Right lobe of liver (tissue), 6 donors: ENCODE measurements around the gene RGS9BP. TPM values are rescaled to one million over a fixed set of nuclear protein-coding genes. Genes with fewer than 3 reads are reported as not detected.
A peak's percentile ranks its signal among the peaks of the same experiment; 100 is the strongest.
"Not testable (repeated sequence)": the region's sequence is repeated elsewhere in the genome, so short reads cannot be mapped to it uniquely, and the experiment has no call there.

Experiments
- ATAC-seq, 4 donors: fragments of 200-7000 bp; cut with Tn5 transposase; one replicate each; pipeline ENCODE4 v1.9.1; 2020; ENCODE audit warnings: mild to moderate bottlenecking in 4 of 4, moderate library complexity in 4 of 4
- DNase-seq, 3 donors: peaks; one replicate each; pipeline ENCODE4 v3.0.0-alpha.2; 2020
- H3K27ac ChIP-seq, 3 donors: fragments of 200-600 bp; one replicate each; pipeline ENCODE4 v1.8.0; 2022
- H3K27me3 ChIP-seq, 2 donors: fragments of 200-600 bp; one replicate each; pipeline ENCODE4 v1.8.0; 2022
- H3K36me3 ChIP-seq, 4 donors: fragments of 200-600 bp; sonication (generic) in 1 of 4; one replicate each; pipeline versions ENCODE4 v1.5.1 to v1.8.0; 2017 to 2022; ENCODE audit warnings: control low read depth in 1 of 4
- H3K4me1 ChIP-seq, 4 donors: fragments of 200-600 bp; sonication (generic) in 1 of 4; one replicate each; pipeline versions ENCODE4 v1.5.1 to v1.8.0; 2017 to 2022; ENCODE audit warnings: control low read depth in 1 of 4
- H3K4me3 ChIP-seq, 3 donors: fragments of 200-600 bp; one replicate each; pipeline ENCODE4 v1.8.0; 2022
- H3K9me3 ChIP-seq, 4 donors: fragments of 200-600 bp; sonication (generic) in 1 of 4; one replicate each; pipeline versions ENCODE4 v1.5.1 to v1.8.0; 2017 to 2022; ENCODE audit warnings: control low read depth in 1 of 4
- CTCF ChIP-seq, 4 donors: fragments of 200-600 bp in 3 of 4; fragments of 450-650 bp in 1 of 4; IDR thresholded peaks; one replicate each; pipeline versions ENCODE4 v1.5.1 to v1.8.0; 2016 to 2022; ENCODE audit warnings: antibody characterized with exemption in 4 of 4, mild to moderate bottlenecking in 2 of 4
- POLR2A ChIP-seq: fragments of 450-650 bp; IDR thresholded peaks from one replicate; pipeline ENCODE4 v1.6.1; 2017; ENCODE audit warnings: antibody characterized with exemption, mild to moderate bottlenecking
- whole genome bisulfite sequencing: methylation state at CpG from one replicate; pipeline ENCODE4 v1.1.6; 2018; ENCODE audit warnings: low coverage, low lambda C conversion rate; ENCODE audit not compliant: insufficient coverage; ENCODE audit errors: missing lambda C conversion rate; 5-methylcytosine and 5-hydroxymethylcytosine counted together
- intact Hi-C, 2 donors: fragments of 100-400 bp; cut with DNase I; formaldehyde crosslinking; loops; one replicate each; pipeline versions ENCODE4 v1.11.2 to v1.14.1; 2022
- total RNA-seq, 6 experiments: library from RNA; depleted of rRNA in 2 of 6; stranded (reverse); fragments of >200 nt in 2 of 6; fragmentation: NEBNext Ultra II Directional in 3 of 6; extraction: Animal tissue kit (Norgen Biotek cat#: 25700) in 3 of 6; gene quantifications; one replicate each; pipeline versions ENCODE4 v1.1.0 to v1.2.4, GENCODE V29; 2016 to 2023
- donor health status: DM: no; HTN: yes; CAD: no.
- donor health status: DM: no; HTN: no; CAD: no.
- donor health status: DM: no; HTN: no; CAD: no.
- donor health status: DM: no; HTN: yes; CAD: no.
- donor health status: DM: no; HTN: yes; CAD: no.

Gene RGS9BP
- total RNA-seq, 6 experiments from 2014 or later: 0.11 TPM; not detected in 5

GRCh38 chr19:32696771-32697170, 21.1 kb downstream of the RGS9BP start:
- H3K27me3 ChIP-seq, H3K9me3 ChIP-seq, intact Hi-C loops, H3K4me3 ChIP-seq, H3K36me3 ChIP-seq: not testable (repeated sequence)
- peak; percentile 54 to 89 (median 74) for DNase-seq
- H3K4me1 ChIP-seq: peaks cover 0 to 52% (median 16%) of the 10 kb centered on the region in 4 donors
- ATAC-seq: peak; percentile 63 to 81 (median 74)
- WGBS: 6% methylated on average over 2 of the region's 3 CpGs
- peak overlapping the region in 2 of 3 donors; percentile 21 to 27 for H3K27ac ChIP-seq

- peaks cover 0 to 11% (median 1%) of the 10 kb centered on the region in 4 donors for H3K9me3 ChIP-seq
- H3K4me3 ChIP-seq, ATAC-seq, DNase-seq, H3K27ac ChIP-seq, intact Hi-C loops, H3K27me3 ChIP-seq, H3K36me3 ChIP-seq: not testable (repeated sequence)
- 93% methylated on average over 7 of the region's 7 CpGs for WGBS
- peaks cover 0 to 24% (median 11%) of the 10 kb centered on the region in 4 donors for H3K4me1 ChIP-seq
Observed at GRCh38 chr19:32700129-32700528, 24.5 kb downstream of the RGS9BP start.

- no peak for TF ChIP-seq POLR2A
- TF ChIP-seq CTCF (IDR thresholded peaks at IDR 0.05): no peak
- DNase-seq (peak in 1 of 3 donors; percentile 55), ATAC-seq (peak; percentile 65 to 89 (median 88))
- no peak overlapping the region for H3K27ac ChIP-seq
- no peaks in the 10 kb centered on the region for H3K27me3 ChIP-seq
- intact Hi-C loops: no loop called here
- H3K4me3 ChIP-seq: no peak overlapping the region
- peaks cover 0 to 2% (median 0%) of the 10 kb centered on the region in 4 donors for H3K36me3 ChIP-seq
- H3K4me1 ChIP-seq: peaks cover 0 to 5% (median 2%) of the 10 kb centered on the region in 4 donors
- peaks cover 0 to 11% (median 1%) of the 10 kb centered on the region in 4 donors for H3K9me3 ChIP-seq
- 44% methylated on average over 5 of the region's 5 CpGs for WGBS
Observed at GRCh38 chr19:32702010-32702409, 26.4 kb downstream of the RGS9BP start.

GRCh38 chr19:32704006-32704405, 28.4 kb downstream of the RGS9BP start:
- peaks cover 0 to 11% (median 1%) of the 10 kb centered on the region in 4 donors for H3K9me3 ChIP-seq
- intact Hi-C loops, DNase-seq, H3K36me3 ChIP-seq, H3K27ac ChIP-seq, H3K4me1 ChIP-seq, H3K4me3 ChIP-seq, ATAC-seq, H3K27me3 ChIP-seq: not testable (repeated sequence)
- WGBS: 94% methylated on average over 2 of the region's 2 CpGs

DNA sequence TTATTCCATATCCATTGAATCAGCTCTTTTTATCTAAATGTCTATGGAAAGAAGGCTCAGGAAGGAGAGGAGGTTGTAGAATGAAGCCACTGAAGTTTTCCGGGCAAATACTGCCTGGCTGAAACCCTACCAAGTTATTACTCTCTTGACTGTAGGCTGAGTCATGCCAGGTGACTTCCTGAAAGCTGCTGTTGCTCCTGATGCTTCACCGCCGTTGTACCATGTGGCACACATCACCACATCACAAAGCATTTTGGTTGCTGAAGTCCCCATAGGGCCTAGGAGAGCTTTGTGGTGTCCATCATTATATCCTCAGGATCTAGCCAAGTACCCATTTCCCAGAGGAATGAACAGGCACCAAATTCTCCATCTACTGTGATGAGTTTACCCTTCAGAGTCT, 32.8 kb downstream of the RGS9BP start:
- H3K4me1 ChIP-seq: no peaks in the 10 kb centered on the region
- DNase-seq: no peak
- WGBS: 51% methylated on average over 3 of the region's 3 CpGs
- no peak for ATAC-seq
- no peaks in the 10 kb centered on the region for H3K27me3 ChIP-seq
- H3K9me3 ChIP-seq: peaks cover 0 to 11% (median 1%) of the 10 kb centered on the region in 4 donors
- peaks cover 0 to 18% (median 6%) of the 10 kb centered on the region in 4 donors for H3K36me3 ChIP-seq
- no peak overlapping the region for H3K27ac ChIP-seq
- intact Hi-C loops: no loop called here
- TF ChIP-seq POLR2A: no peak
- no peak for TF ChIP-seq CTCF (IDR thresholded peaks at IDR 0.05)
- no peak overlapping the region for H3K4me3 ChIP-seq

GRCh38 chr19:32709032-32709431, 33.4 kb downstream of the RGS9BP start:
- intact Hi-C loops: no loop called here
- 79% methylated on average over 5 of the region's 5 CpGs for WGBS
- no peaks in the 10 kb centered on the region for H3K27me3 ChIP-seq
- peaks cover 0 to 22% (median 7%) of the 10 kb centered on the region in 4 donors for H3K36me3 ChIP-seq
- TF ChIP-seq CTCF (IDR thresholded peaks at IDR 0.05) (no peak), POLR2A (no peak)
- no peak overlapping the region for H3K27ac ChIP-seq
- DNase-seq (no peak), ATAC-seq (no peak)
- H3K9me3 ChIP-seq: peaks cover 0 to 6% (median 1%) of the 10 kb centered on the region in 4 donors
- no peak overlapping the region for H3K4me3 ChIP-seq
- no peaks in the 10 kb centered on the region for H3K4me1 ChIP-seq
